ENCODE data around the gene IL26.

IL26 gene

GRCh38 chr12:68170726-68171125 lies 54.9 kb downstream of the IL26 start:
- Histone ChIP-seq H2BK120ac (ENCODE audit: low read depth, low read length) (no peak overlapping the region), H3K4me3 (ENCODE audit: low read length in 2 of 2) (no peak overlapping the region), H2BK5ac (ENCODE audit: low read length) (no peak overlapping the region), H3K9me3 (replicated peaks in 1 of 2; ENCODE audit: control insufficient read depth in 2 of 2, insufficient read depth in 1 of 2, low read depth in 1 of 2, low read length in 2 of 2) (no peaks in the 10 kb centered on the region), H4K8ac (ENCODE audit: low read depth, low read length) (no peak overlapping the region), H3K9ac (ENCODE audit: low read depth, low read length, poor library complexity) (no peak overlapping the region), H2AK5ac (ENCODE audit: low read depth, low read length) (no peak overlapping the region), H3K18ac (ENCODE audit: low read length) (no peak overlapping the region), H4K91ac (ENCODE audit: low read depth, low read length, poor library complexity) (no peak overlapping the region), H2AFZ (ENCODE audit: low read length) (no peak overlapping the region), H3K27ac (replicated peaks; ENCODE audit: low read length) (no peak overlapping the region), H3K27me3 (ENCODE audit: control insufficient read depth in 3 of 3, insufficient read depth in 3 of 3, low read depth in 1 of 3, low read length in 3 of 3) (no peaks in the 10 kb centered on the region), H3K23ac (ENCODE audit: low read depth, low read length, poor library complexity) (no peak overlapping the region), H3K4ac (ENCODE audit: low read length) (no peak overlapping the region), H3K4me2 (ENCODE audit: insufficient read depth, low read length, poor library complexity, severe bottlenecking) (no peak overlapping the region), H3K79me1 (ENCODE audit: low read depth, low read length) (no peaks in the 10 kb centered on the region), H3K4me1 (ENCODE audit: control insufficient read depth in 2 of 2, insufficient read depth in 1 of 2, low read depth in 1 of 2, low read length in 2 of 2) (no peaks in the 10 kb centered on the region), H2BK15ac (ENCODE audit: low read length) (no peak overlapping the region), H2BK12ac (ENCODE audit: low read length) (no peak overlapping the region), H3K14ac (ENCODE audit: low read length) (no peak overlapping the region), H3K36me3 (replicated peaks in 1 of 2; ENCODE audit: control insufficient read depth in 2 of 2, insufficient read depth in 2 of 2, low read length in 2 of 2) (no peaks in the 10 kb centered on the region)
- DNase-seq (ENCODE audit: low spot score) = no peak
- WGBS, 2 donors (ENCODE audit: extremely low coverage in 2 of 2, insufficient read length in 2 of 2, insufficient replicate concordance in 1 of 2) = no CpG with 5 or more reads among the region's 2 CpGs

DNA sequence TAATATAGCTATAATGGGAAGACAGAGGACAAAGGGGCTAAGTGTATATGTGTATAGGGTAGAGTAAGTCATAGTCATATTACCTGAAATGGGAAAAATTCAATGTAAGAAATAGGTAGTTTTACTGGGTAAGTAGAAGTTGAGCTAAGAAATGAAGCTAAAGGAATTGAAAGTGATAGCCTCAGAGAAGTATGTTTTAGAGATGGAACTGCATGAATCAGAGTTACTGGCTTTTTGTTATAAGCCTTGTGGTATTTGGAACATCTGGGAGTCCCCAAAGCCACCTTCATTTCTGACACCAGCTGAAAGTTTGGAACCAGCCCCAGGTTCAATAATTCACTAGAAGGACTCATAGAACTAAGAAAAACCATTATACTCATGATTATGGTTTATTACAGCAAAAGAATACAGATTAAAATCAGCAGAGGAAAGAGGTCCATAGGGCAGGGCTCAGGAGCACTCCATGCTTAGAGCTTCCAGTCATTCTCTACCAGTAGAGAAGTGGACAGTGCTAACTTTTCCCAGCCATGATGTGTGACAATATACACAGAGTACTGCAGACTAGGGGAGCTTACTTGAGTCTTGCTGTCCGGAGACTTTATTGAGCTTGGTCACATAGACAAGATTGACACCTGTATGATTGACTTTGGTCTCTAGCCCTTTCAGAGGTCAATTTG lies 56.3 kb downstream of the IL26 start:
- H3K9me3 ChIP-seq (replicated peaks in 1 of 2; ENCODE audit: control insufficient read depth in 2 of 2, insufficient read depth in 1 of 2, low read depth in 1 of 2, low read length in 2 of 2) = no peaks in the 10 kb centered on the region
- no peak overlapping the region for H2AFZ ChIP-seq (ENCODE audit: low read length)
- no peaks in the 10 kb centered on the region for H3K4me1 ChIP-seq (ENCODE audit: control insufficient read depth in 2 of 2, insufficient read depth in 1 of 2, low read depth in 1 of 2, low read length in 2 of 2)
- no peak overlapping the region for H3K18ac ChIP-seq (ENCODE audit: low read length)
- H3K27me3 ChIP-seq (ENCODE audit: control insufficient read depth in 3 of 3, insufficient read depth in 3 of 3, low read depth in 1 of 3, low read length in 3 of 3) = no peaks in the 10 kb centered on the region
- no peak overlapping the region for H3K4me3 ChIP-seq (ENCODE audit: low read length in 2 of 2)
- H2BK15ac ChIP-seq (ENCODE audit: low read length) = no peak overlapping the region
- no peak overlapping the region for H3K4me2 ChIP-seq (ENCODE audit: insufficient read depth, low read length, poor library complexity, severe bottlenecking)
- no peak overlapping the region for H4K8ac ChIP-seq (ENCODE audit: low read depth, low read length)
- H2AK5ac ChIP-seq (ENCODE audit: low read depth, low read length) = no peak overlapping the region
- H4K91ac ChIP-seq (ENCODE audit: low read depth, low read length, poor library complexity) = no peak overlapping the region
- no peak overlapping the region for H2BK120ac ChIP-seq (ENCODE audit: low read depth, low read length)
- no peaks in the 10 kb centered on the region for H3K36me3 ChIP-seq (replicated peaks in 1 of 2; ENCODE audit: control insufficient read depth in 2 of 2, insufficient read depth in 2 of 2, low read length in 2 of 2)
- no peak overlapping the region for H3K4ac ChIP-seq (ENCODE audit: low read length)
- H3K9ac ChIP-seq (ENCODE audit: low read depth, low read length, poor library complexity) = no peak overlapping the region
- H2BK12ac ChIP-seq (ENCODE audit: low read length) = no peak overlapping the region
- no CpG with 5 or more reads among the region's 1 CpG for WGBS, 2 donors (ENCODE audit: extremely low coverage in 2 of 2, insufficient read length in 2 of 2, insufficient replicate concordance in 1 of 2)
- no peak overlapping the region for H2BK5ac ChIP-seq (ENCODE audit: low read length)
- no peaks in the 10 kb centered on the region for H3K79me1 ChIP-seq (ENCODE audit: low read depth, low read length)
- H3K27ac ChIP-seq (replicated peaks; ENCODE audit: low read length) = no peak overlapping the region
- no peak overlapping the region for H3K23ac ChIP-seq (ENCODE audit: low read depth, low read length, poor library complexity)
- no peak overlapping the region for H3K14ac ChIP-seq (ENCODE audit: low read length)
- no peak for DNase-seq (ENCODE audit: low spot score)

GRCh38 chr12:68166317-68166831 lies 59.2 kb downstream of the IL26 start:
- Histone ChIP-seq H2BK120ac (ENCODE audit: low read depth, low read length) (no peak overlapping the region), H2BK15ac (ENCODE audit: low read length) (no peak overlapping the region), H3K36me3 (replicated peaks in 1 of 2; ENCODE audit: control insufficient read depth in 2 of 2, insufficient read depth in 2 of 2, low read length in 2 of 2) (no peaks in the 10 kb centered on the region), H3K18ac (ENCODE audit: low read length) (no peak overlapping the region), H3K9ac (ENCODE audit: low read depth, low read length, poor library complexity) (no peak overlapping the region), H3K27me3 (ENCODE audit: control insufficient read depth in 3 of 3, insufficient read depth in 3 of 3, low read depth in 1 of 3, low read length in 3 of 3) (no peaks in the 10 kb centered on the region), H3K23ac (ENCODE audit: low read depth, low read length, poor library complexity) (no peak overlapping the region), H4K8ac (ENCODE audit: low read depth, low read length) (no peak overlapping the region), H3K14ac (ENCODE audit: low read length) (no peak overlapping the region), H3K4me1 (ENCODE audit: control insufficient read depth in 2 of 2, insufficient read depth in 1 of 2, low read depth in 1 of 2, low read length in 2 of 2) (no peaks in the 10 kb centered on the region), H4K91ac (ENCODE audit: low read depth, low read length, poor library complexity) (no peak overlapping the region), H3K79me1 (ENCODE audit: low read depth, low read length) (no peaks in the 10 kb centered on the region), H3K4ac (ENCODE audit: low read length) (no peak overlapping the region), H2BK5ac (ENCODE audit: low read length) (no peak overlapping the region), H3K4me3 (ENCODE audit: low read length in 2 of 2) (no peak overlapping the region), H2AK5ac (ENCODE audit: low read depth, low read length) (no peak overlapping the region), H3K27ac (replicated peaks; ENCODE audit: low read length) (no peak overlapping the region), H3K9me3 (replicated peaks in 1 of 2; ENCODE audit: control insufficient read depth in 2 of 2, insufficient read depth in 1 of 2, low read depth in 1 of 2, low read length in 2 of 2) (no peaks in the 10 kb centered on the region), H2AFZ (ENCODE audit: low read length) (no peak overlapping the region), H3K4me2 (ENCODE audit: insufficient read depth, low read length, poor library complexity, severe bottlenecking) (no peak overlapping the region), H2BK12ac (ENCODE audit: low read length) (no peak overlapping the region)
- DNase-seq (ENCODE audit: low spot score) = no peak
- no CpG with 5 or more reads among the region's 5 CpGs for WGBS, 2 donors (ENCODE audit: extremely low coverage in 2 of 2, insufficient read length in 2 of 2, insufficient replicate concordance in 1 of 2)

GRCh38 chr12:68163560-68164081 lies 62.0 kb downstream of the IL26 start:
- Histone ChIP-seq H3K23ac (ENCODE audit: low read depth, low read length, poor library complexity) (no peak overlapping the region), H4K8ac (ENCODE audit: low read depth, low read length) (no peak overlapping the region), H2BK15ac (ENCODE audit: low read length) (no peak overlapping the region), H3K27ac (replicated peaks; ENCODE audit: low read length) (no peak overlapping the region), H3K27me3 (ENCODE audit: control insufficient read depth in 3 of 3, insufficient read depth in 3 of 3, low read depth in 1 of 3, low read length in 3 of 3) (no peaks in the 10 kb centered on the region), H3K4me2 (ENCODE audit: insufficient read depth, low read length, poor library complexity, severe bottlenecking) (no peak overlapping the region), H3K18ac (ENCODE audit: low read length) (no peak overlapping the region), H2BK120ac (ENCODE audit: low read depth, low read length) (no peak overlapping the region), H3K9me3 (replicated peaks in 1 of 2; ENCODE audit: control insufficient read depth in 2 of 2, insufficient read depth in 1 of 2, low read depth in 1 of 2, low read length in 2 of 2) (no peaks in the 10 kb centered on the region), H3K79me1 (ENCODE audit: low read depth, low read length) (no peaks in the 10 kb centered on the region), H2BK5ac (ENCODE audit: low read length) (no peak overlapping the region), H2BK12ac (ENCODE audit: low read length) (no peak overlapping the region), H3K36me3 (replicated peaks in 1 of 2; ENCODE audit: control insufficient read depth in 2 of 2, insufficient read depth in 2 of 2, low read length in 2 of 2) (no peaks in the 10 kb centered on the region), H3K9ac (ENCODE audit: low read depth, low read length, poor library complexity) (no peak overlapping the region), H2AFZ (ENCODE audit: low read length) (no peak overlapping the region), H2AK5ac (ENCODE audit: low read depth, low read length) (no peak overlapping the region), H3K4me1 (ENCODE audit: control insufficient read depth in 2 of 2, insufficient read depth in 1 of 2, low read depth in 1 of 2, low read length in 2 of 2) (no peaks in the 10 kb centered on the region), H3K4ac (ENCODE audit: low read length) (no peak overlapping the region), H4K91ac (ENCODE audit: low read depth, low read length, poor library complexity) (no peak overlapping the region), H3K14ac (ENCODE audit: low read length) (no peak overlapping the region), H3K4me3 (ENCODE audit: low read length in 2 of 2) (no peak overlapping the region)
- WGBS, 2 donors (ENCODE audit: extremely low coverage in 2 of 2, insufficient read length in 2 of 2, insufficient replicate concordance in 1 of 2) = no CpG with 5 or more reads among the region's 4 CpGs
- DNase-seq (ENCODE audit: low spot score) = no peak

Data from neuronal stem cell (in vitro differentiated cells).